Measurements from ENCODE around the gene SH3BP1. TPM values are rescaled to one million over a fixed set of nuclear protein-coding genes. Genes with fewer than 3 reads are reported as not detected.

SH3BP1 gene
- total RNA-seq, 1 donor, result 4.7 TPM

DNA sequence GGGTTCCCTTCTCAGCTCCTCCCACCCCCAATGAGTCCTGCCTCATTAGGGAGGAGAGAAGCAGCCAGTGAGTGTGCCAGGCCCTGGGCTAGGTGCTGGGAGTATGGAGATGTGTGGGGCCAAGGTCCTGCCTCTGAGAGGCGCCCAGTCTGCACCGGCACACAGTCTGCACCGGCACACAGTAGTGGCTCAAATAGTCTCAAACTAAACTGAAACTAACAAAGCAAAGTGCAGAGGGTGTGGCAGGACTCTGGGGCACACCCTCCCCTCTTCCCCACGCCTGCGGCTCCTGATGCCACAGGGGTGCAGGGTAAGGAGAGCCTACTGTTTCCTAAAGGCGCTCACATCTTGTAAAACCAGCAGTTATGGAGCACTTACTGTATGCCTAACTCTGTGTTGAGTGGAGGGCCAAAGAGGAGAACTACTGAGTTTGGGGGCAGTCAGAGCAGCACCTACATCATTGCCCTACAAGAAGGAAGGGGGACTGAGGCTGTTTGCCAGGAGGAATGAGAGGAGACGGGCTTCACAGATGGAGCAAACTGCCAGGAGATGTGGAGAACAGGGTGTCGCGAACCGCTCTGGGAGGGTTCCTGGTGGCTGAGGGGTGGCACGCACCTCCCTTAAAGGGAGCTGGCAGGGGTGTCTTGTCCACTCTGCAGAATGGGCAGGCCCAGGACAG is 939 bp upstream of the SH3BP1 start:
- TF ChIP-seq, protein P1, sequence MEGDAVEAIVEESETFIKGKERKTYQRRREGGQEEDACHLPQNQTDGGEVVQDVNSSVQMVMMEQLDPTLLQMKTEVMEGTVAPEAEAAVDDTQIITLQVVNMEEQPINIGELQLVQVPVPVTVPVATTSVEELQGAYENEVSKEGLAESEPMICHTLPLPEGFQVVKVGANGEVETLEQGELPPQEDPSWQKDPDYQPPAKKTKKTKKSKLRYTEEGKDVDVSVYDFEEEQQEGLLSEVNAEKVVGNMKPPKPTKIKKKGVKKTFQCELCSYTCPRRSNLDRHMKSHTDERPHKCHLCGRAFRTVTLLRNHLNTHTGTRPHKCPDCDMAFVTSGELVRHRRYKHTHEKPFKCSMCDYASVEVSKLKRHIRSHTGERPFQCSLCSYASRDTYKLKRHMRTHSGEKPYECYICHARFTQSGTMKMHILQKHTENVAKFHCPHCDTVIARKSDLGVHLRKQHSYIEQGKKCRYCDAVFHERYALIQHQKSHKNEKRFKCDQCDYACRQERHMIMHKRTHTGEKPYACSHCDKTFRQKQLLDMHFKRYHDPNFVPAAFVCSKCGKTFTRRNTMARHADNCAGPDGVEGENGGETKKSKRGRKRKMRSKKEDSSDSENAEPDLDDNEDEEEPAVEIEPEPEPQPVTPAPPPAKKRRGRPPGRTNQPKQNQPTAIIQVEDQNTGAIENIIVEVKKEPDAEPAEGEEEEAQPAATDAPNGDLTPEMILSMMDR (IDR thresholded peaks at IDR 0.05; ENCODE audit: extremely low read depth, low read depth, low read length), result no peak
- H3K9me3 ChIP-seq (ENCODE audit: low read depth, low read length), result no peaks in the 10 kb centered on the region
- H2AFZ ChIP-seq (ENCODE audit: low read length), result no peak overlapping the region
- no peak overlapping the region for H3K27ac ChIP-seq (ENCODE audit: low read depth, low read length)
- DNase-seq (ENCODE audit: insufficient read length, low spot score, missing footprints), result no peak
- H3K4me3 ChIP-seq (ENCODE audit: insufficient read depth, low read length), result peak overlapping the region; percentile 80
- peaks cover 5% of the 10 kb centered on the region for H3K36me3 ChIP-seq (ENCODE audit: insufficient read depth, low read length)
- H3K4me1 ChIP-seq (ENCODE audit: insufficient read depth, low read length), result peaks cover 23% of the 10 kb centered on the region
- peaks cover 9% of the 10 kb centered on the region for H3K79me2 ChIP-seq (ENCODE audit: insufficient read depth, low read length)
- H3K4me2 ChIP-seq (ENCODE audit: insufficient read depth, low read length), result peak overlapping the region; percentile 95
- peaks cover 2% of the 10 kb centered on the region for H4K20me1 ChIP-seq (ENCODE audit: insufficient read depth, low read length)
- no peaks in the 10 kb centered on the region for H3K27me3 ChIP-seq (ENCODE audit: insufficient read depth, low read length)

DNA sequence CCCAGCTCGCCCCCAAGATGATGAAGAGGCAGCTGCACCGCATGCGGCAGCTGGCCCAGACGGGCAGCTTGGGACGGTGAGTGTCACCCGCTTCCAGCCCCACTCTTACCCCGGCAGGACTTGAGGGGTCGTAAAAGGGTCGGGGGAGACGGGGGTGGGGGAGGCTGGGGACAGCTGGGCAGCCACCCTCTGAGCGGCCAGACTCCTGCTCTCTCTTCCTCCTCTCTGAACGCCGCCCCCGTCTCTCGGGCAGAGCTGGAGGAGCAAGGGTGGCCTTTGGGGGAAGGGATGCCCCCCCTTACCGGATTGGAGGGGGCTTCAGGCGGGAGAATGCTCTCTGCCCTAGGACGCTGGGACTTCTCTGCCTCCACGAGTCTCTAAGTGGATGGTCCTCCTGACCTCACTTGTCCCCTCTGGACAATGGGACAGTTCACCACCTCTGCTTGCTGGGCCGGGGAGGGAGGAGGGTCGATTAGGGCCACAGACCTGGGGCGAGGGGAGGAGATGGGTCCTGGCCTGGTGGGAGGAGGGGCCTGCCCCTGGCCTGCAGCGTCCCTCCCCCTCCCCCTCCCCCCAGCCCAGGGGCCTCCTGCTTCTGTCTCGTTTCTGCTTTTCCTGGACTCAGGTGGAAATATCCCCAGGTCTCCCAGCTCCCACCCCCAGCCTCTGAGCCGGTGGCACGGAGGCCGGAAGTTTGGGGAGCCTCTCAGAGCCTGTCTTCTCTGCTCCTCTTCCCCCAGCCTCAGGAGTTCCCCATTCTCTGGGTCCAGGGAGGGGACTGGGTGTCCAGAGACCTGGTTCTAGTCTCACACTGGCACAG is 512 bp downstream of the SH3BP1 start:
- Histone ChIP-seq H3K27ac (ENCODE audit: low read depth, low read length) (no peak overlapping the region), H3K4me2 (ENCODE audit: insufficient read depth, low read length) (peak overlapping the region; percentile 95), H3K4me3 (ENCODE audit: insufficient read depth, low read length) (peak overlapping the region; percentile 80), H2AFZ (ENCODE audit: low read length) (peak overlapping the region; percentile 70), H3K79me2 (ENCODE audit: insufficient read depth, low read length) (peaks cover 9% of the 10 kb centered on the region), H3K4me1 (ENCODE audit: insufficient read depth, low read length) (peaks cover 11% of the 10 kb centered on the region), H3K9me3 (ENCODE audit: low read depth, low read length) (no peaks in the 10 kb centered on the region), H3K36me3 (ENCODE audit: insufficient read depth, low read length) (peaks cover 9% of the 10 kb centered on the region), H4K20me1 (ENCODE audit: insufficient read depth, low read length) (peaks cover 4% of the 10 kb centered on the region), H3K27me3 (ENCODE audit: insufficient read depth, low read length) (no peaks in the 10 kb centered on the region)
- TF ChIP-seq, protein P1 (IDR thresholded peaks at IDR 0.05; ENCODE audit: extremely low read depth, low read depth, low read length), result no peak
- DNase-seq (ENCODE audit: insufficient read length, low spot score, missing footprints), result peak; percentile 90

DNA sequence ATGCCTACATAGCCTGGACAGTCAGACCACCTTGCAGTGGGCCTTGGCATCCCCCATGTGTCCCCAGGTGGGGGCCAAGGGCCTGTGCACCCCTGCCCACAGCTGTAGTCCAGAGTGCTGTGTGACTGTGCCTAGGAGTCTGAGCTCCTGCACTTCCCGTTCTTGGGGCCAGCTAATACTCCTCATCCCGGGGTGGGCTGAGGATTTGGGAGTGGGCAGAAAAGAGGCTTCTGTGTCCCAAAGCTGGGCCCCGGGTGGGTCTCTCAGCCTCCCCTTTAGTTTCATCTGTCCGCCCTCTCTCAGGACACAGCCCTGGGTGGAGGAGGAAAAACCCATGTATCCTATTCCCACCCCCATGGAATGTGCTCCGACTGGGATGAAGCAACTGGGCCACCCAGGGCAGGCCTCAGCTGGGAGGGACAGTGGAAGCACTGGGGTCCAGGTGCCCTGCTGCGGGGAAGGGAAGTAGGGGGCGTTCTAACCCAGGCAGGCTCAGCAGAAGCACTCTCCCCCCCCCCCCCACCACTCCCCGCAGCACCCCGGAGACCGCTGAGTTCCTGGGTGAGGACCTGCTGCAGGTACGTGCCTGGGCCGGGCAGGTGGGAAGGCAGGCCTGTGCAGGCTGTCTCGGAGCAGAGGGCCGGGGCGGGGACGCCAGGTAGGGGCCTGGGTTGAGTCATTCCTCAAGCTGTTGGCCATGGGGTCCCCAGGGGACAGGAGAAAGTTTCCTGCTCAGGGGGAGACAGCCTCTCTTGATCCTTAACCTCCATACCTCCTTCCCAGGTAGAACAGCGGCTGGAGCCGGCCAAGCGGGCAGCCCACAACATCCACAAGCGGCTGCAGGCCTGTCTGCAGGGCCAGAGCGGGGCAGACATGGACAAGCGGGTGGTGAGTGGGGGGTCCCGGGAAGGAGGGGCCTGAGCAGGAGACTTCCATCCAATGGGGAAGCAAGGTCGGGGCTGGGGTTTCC is 1.4 kb downstream of the SH3BP1 start:
- H3K4me1 ChIP-seq (ENCODE audit: insufficient read depth, low read length), result peaks cover 11% of the 10 kb centered on the region
- peak overlapping the region; percentile 80 for H3K4me3 ChIP-seq (ENCODE audit: insufficient read depth, low read length)
- H3K79me2 ChIP-seq (ENCODE audit: insufficient read depth, low read length), result peaks cover 9% of the 10 kb centered on the region
- TF ChIP-seq, protein P1 (IDR thresholded peaks at IDR 0.05; ENCODE audit: extremely low read depth, low read depth, low read length), result no peak
- H3K27ac ChIP-seq (ENCODE audit: low read depth, low read length), result no peak overlapping the region
- peak; percentile 78 for DNase-seq (ENCODE audit: insufficient read length, low spot score, missing footprints)
- peaks cover 15% of the 10 kb centered on the region for H3K36me3 ChIP-seq (ENCODE audit: insufficient read depth, low read length)
- H3K27me3 ChIP-seq (ENCODE audit: insufficient read depth, low read length), result no peaks in the 10 kb centered on the region
- peak overlapping the region; percentile 95 for H3K4me2 ChIP-seq (ENCODE audit: insufficient read depth, low read length)
- H2AFZ ChIP-seq (ENCODE audit: low read length), result no peak overlapping the region
- H4K20me1 ChIP-seq (ENCODE audit: insufficient read depth, low read length), result peaks cover 4% of the 10 kb centered on the region
- H3K9me3 ChIP-seq (ENCODE audit: low read depth, low read length), result no peaks in the 10 kb centered on the region
